HCT116 (cell line): ENCODE measurements around the gene RNF182. TPM values are rescaled to one million over a fixed set of nuclear protein-coding genes. Genes with fewer than 3 reads are reported as not detected.

Experiments used
- ATAC-seq: fragments of 200-7000 bp; cut with Tn5 transposase; 2 replicates; pipeline ENCODE4 v1.9.1; 2020; ENCODE audit warnings: mild to moderate bottlenecking, moderate library complexity
- BruUV-seq: library from RNA; stranded (reverse); fragments of 400-500 nt; replicated peaks from 2 replicates; lab custom pipeline; 2021; lab: Mats Ljungman, UMichigan
- CTCF ChIA-PET: fragments of 300-600 bp; sonication (Branson Sonifier 250); formaldehyde crosslinking; loops from one replicate; lab custom pipeline; 2021; ENCODE audit warnings: antibody characterized with exemption; lab: Charles Lee
- POLR2A ChIA-PET: fragments of 300-600, 350-600 bp; sonication (Branson Sonifier 250); formaldehyde crosslinking; loops from one replicate; lab custom pipeline; 2021; ENCODE audit warnings: antibody characterized with exemption; lab: Charles Lee
- RAD21 ChIA-PET, 2 experiments: fragments of 300-600 bp; sonication (Branson Sonifier 250); formaldehyde crosslinking; loops; one replicate each; lab custom pipeline; 2023; ENCODE audit warnings: low total read pairs in 2 of 2; ENCODE audit not compliant: uncharacterized antibody in 2 of 2, unreplicated experiment in 2 of 2, low non-redundant PET in 1 of 2; lab: Charles Lee
- DNase-seq: peaks from one replicate; pipeline ENCODE4 v3.0.0-alpha.2; 2010; ENCODE audit warnings: low read depth, low spot score
- H2AFZ ChIP-seq: fragments of 200-600 bp; shearing (Covaris generic), sonication (generic); 2 replicates; pipeline ENCODE4 v1.6.1; 2017; ENCODE audit warnings: low read depth, mixed run types, mixed read lengths, antibody characterized with exemption, low read length; ENCODE audit not compliant: poor library complexity, severe bottlenecking
- H3K27ac ChIP-seq: 2 replicates; pipeline ENCODE4 v1.5.1; 2012; ENCODE audit warnings: low read depth, low read length
- H3K27me3 ChIP-seq: fragments of 200-600 bp; sonication (generic); 2 replicates; pipeline ENCODE4 v1.6.1; 2016; ENCODE audit warnings: mixed run types, low read length, mixed read lengths; ENCODE audit not compliant: insufficient read depth
- H3K36me3 ChIP-seq, 2 experiments: fragments of 200-500 bp in 1 of 2; fragments of 200-600 bp in 1 of 2; sonication (Bioruptor generic) in 1 of 2; sonication (generic) in 1 of 2; 2 replicates each; pipeline versions ENCODE4 v1.5.1 to v1.6.1; 2014 to 2016; ENCODE audit warnings: low read length in 2 of 2, inconsistent platforms in 1 of 2, mixed read lengths in 1 of 2, mixed run types in 1 of 2; ENCODE audit not compliant: insufficient read depth in 2 of 2, control insufficient read depth in 1 of 2
- H3K4me1 ChIP-seq, 2 experiments: fragments of 200-600 bp in 1 of 2; sonication (generic) in 1 of 2; 2 replicates each; pipeline versions ENCODE4 v1.5.1 to v1.6.1; 2012 to 2017; ENCODE audit warnings: low read length in 2 of 2, inconsistent platforms in 1 of 2, mild to moderate bottlenecking in 1 of 2, mixed read lengths in 1 of 2, mixed run types in 1 of 2, moderate library complexity in 1 of 2; ENCODE audit not compliant: insufficient read depth in 2 of 2, control insufficient read depth in 1 of 2
- H3K4me2 ChIP-seq: fragments of 200-600 bp; sonication (generic); 2 replicates; pipeline ENCODE4 v1.6.1; 2017; ENCODE audit warnings: mixed run types, low read length, mixed read lengths
- H3K4me3 ChIP-seq, 2 experiments: fragments of 200-600 bp in 1 of 2; sonication (generic) in 1 of 2; replicated peaks in 1 of 2; 2 replicates each; pipeline ENCODE4 v1.5.1; 2011 to 2016; ENCODE audit warnings: low read length in 2 of 2, control low read depth in 1 of 2, low read depth in 1 of 2, mild to moderate bottlenecking in 1 of 2, mixed read lengths in 1 of 2, mixed run types in 1 of 2
- H3K79me2 ChIP-seq: fragments of 200-600 bp; sonication (generic); 2 replicates; pipeline ENCODE4 v1.6.1; 2017; ENCODE audit warnings: mild to moderate bottlenecking, mixed run types, low read length, moderate library complexity, mixed read lengths; ENCODE audit not compliant: insufficient read depth
- H3K9ac ChIP-seq: fragments of 200-600 bp; sonication (generic); 2 replicates; pipeline ENCODE4 v1.6.1; 2016; ENCODE audit warnings: low read length, mixed read lengths
- H3K9me2 ChIP-seq: fragments of 200-600 bp; sonication (generic), shearing (Covaris generic); 2 replicates; pipeline ENCODE4 v1.6.1; 2017; ENCODE audit warnings: mixed run types, mild to moderate bottlenecking, moderate library complexity; ENCODE audit not compliant: insufficient read depth
- H3K9me3 ChIP-seq, 2 experiments: fragments of 200-500 bp in 1 of 2; fragments of 200-600 bp in 1 of 2; sonication (Bioruptor generic) in 1 of 2; sonication (generic) in 1 of 2; 2 replicates each; pipeline ENCODE4 v1.6.1; 2014 to 2017; ENCODE audit warnings: low read length in 2 of 2, mixed read lengths in 2 of 2, inconsistent platforms in 1 of 2, low read depth in 1 of 2, mild to moderate bottlenecking in 1 of 2, mixed run types in 1 of 2, moderate library complexity in 1 of 2; ENCODE audit not compliant: control insufficient read depth in 1 of 2, insufficient read depth in 1 of 2
- H4K20me1 ChIP-seq: fragments of 200-600 bp; sonication (generic), shearing (Covaris generic); 2 replicates; pipeline ENCODE4 v1.6.1; 2017; ENCODE audit warnings: mixed run types, mild to moderate bottlenecking, moderate library complexity; ENCODE audit not compliant: insufficient read depth
- CEBPB ChIP-seq: IDR thresholded peaks from 2 replicates; pipeline ENCODE4 v1.6.1; 2012; ENCODE audit warnings: low read depth
- CTCF ChIP-seq, 3 experiments: fragments of 200-600 bp in 1 of 3; sonication (generic) in 1 of 3; IDR thresholded peaks in 2 of 3; conservative IDR thresholded peaks in 1 of 3; 2 replicates each; pipeline ENCODE4 v1.5.1; 2012 to 2017; ENCODE audit warnings: low read depth in 2 of 3, low read length in 2 of 3, antibody characterized with exemption in 1 of 3, borderline replicate concordance in 1 of 3, control low read depth in 1 of 3, mild to moderate bottlenecking in 1 of 3, mixed read lengths in 1 of 3, mixed run types in 1 of 3, moderate library complexity in 1 of 3; ENCODE audit not compliant: insufficient read depth in 1 of 3
- ELF1 ChIP-seq: IDR thresholded peaks from 2 replicates; pipeline ENCODE4 v1.6.1; 2012; ENCODE audit warnings: low read depth, borderline replicate concordance
- EZH2 ChIP-seq: fragments of 200-600 bp; sonication (generic); IDR thresholded peaks from 2 replicates; pipeline ENCODE4 v1.6.1; 2017; ENCODE audit warnings: antibody characterized with exemption, mixed run types
- EZH2phosphoT487 ChIP-seq: fragments of 200-600 bp; IDR thresholded peaks from 2 replicates; pipeline ENCODE4 v1.6.1; 2018; ENCODE audit warnings: antibody characterized with exemption, borderline replicate concordance
- FOSL1 ChIP-seq: IDR thresholded peaks from 2 replicates; pipeline ENCODE4 v1.6.1; 2012; ENCODE audit warnings: low read depth
- JUND ChIP-seq: IDR thresholded peaks from 2 replicates; pipeline ENCODE4 v1.6.1; 2012
- POLR2A ChIP-seq: IDR thresholded peaks from 2 replicates; pipeline ENCODE4 v1.7.0; 2011; ENCODE audit warnings: borderline replicate concordance; ENCODE audit not compliant: insufficient read depth, insufficient read length; ENCODE audit errors: extremely low read depth
- POLR2AphosphoS5 ChIP-seq: IDR thresholded peaks from 2 replicates; pipeline ENCODE4 v1.6.1; 2011; ENCODE audit warnings: mild to moderate bottlenecking, low read depth, low read length, moderate library complexity
- RAD21 ChIP-seq: IDR thresholded peaks from 2 replicates; pipeline ENCODE4 v1.6.1; 2012; ENCODE audit warnings: low read depth, mild to moderate bottlenecking
- REST ChIP-seq: IDR thresholded peaks from 2 replicates; pipeline ENCODE4 v1.6.1; 2012; ENCODE audit warnings: low read depth
- SIN3A ChIP-seq: IDR thresholded peaks from 2 replicates; pipeline ENCODE4 v1.6.1; 2012; ENCODE audit warnings: low read depth
- SP1 ChIP-seq: IDR thresholded peaks from 2 replicates; pipeline ENCODE4 v1.6.1; 2012; ENCODE audit warnings: low read depth
- SRF ChIP-seq: IDR thresholded peaks from 2 replicates; pipeline ENCODE4 v1.6.1; 2012; ENCODE audit warnings: low read depth
- YY1 ChIP-seq: IDR thresholded peaks from 2 replicates; pipeline ENCODE4 v1.6.1; 2011; ENCODE audit warnings: low read length, low read depth, moderate library complexity, mild to moderate bottlenecking; ENCODE audit not compliant: insufficient replicate concordance; ENCODE audit errors: extremely low read depth
- ZFX ChIP-seq: fragments of 450-650 bp; IDR thresholded peaks from 2 replicates; pipeline ENCODE4 v1.6.1; 2017
- intact Hi-C: fragments of 100-400 bp; cut with micrococcal nuclease; formaldehyde crosslinking; loops from 2 replicates; pipeline ENCODE4 v1.10.0; 2022
- total RNA-seq: library from RNA; stranded (reverse); gene quantifications from one replicate; pipeline ENCODE4 v1.2.1, GENCODE V29; 2021; ENCODE audit not compliant: unreplicated experiment
- TF ChIP-seq, protein P1 (sequence below): IDR thresholded peaks from 2 replicates; pipeline ENCODE4 v1.6.1; 2011; ENCODE audit warnings: mild to moderate bottlenecking, low read length, moderate library complexity; ENCODE audit not compliant: insufficient replicate concordance; ENCODE audit errors: extremely low read depth
- TF ChIP-seq, protein P2 (sequence below): IDR thresholded peaks from 2 replicates; pipeline ENCODE4 v1.6.1; 2012

The RNF182 gene
- total RNA-seq, 1 experiment from 2014 or later = 6.5 TPM

DNA sequence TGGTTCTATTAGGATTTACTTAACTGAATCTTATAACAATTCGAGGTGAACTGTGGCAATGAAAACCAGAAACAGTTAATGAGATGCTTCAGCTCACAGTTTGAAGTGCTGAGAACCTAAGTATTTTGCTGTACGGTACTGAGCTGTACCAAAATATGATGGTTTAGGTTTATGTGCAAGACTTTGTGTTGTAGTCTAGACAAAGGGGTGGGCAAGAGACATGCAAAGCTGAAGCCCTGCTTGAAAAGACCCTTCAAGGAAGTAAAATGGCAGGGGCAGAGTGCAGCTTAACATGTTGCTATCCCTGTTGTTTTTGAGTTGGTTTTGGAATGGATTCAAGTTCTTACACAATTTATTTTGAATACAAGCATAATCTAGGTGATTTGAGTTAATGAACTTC lies 54.0 kb downstream of the RNF182 start (continued):
- TF ChIP-seq, protein P1, sequence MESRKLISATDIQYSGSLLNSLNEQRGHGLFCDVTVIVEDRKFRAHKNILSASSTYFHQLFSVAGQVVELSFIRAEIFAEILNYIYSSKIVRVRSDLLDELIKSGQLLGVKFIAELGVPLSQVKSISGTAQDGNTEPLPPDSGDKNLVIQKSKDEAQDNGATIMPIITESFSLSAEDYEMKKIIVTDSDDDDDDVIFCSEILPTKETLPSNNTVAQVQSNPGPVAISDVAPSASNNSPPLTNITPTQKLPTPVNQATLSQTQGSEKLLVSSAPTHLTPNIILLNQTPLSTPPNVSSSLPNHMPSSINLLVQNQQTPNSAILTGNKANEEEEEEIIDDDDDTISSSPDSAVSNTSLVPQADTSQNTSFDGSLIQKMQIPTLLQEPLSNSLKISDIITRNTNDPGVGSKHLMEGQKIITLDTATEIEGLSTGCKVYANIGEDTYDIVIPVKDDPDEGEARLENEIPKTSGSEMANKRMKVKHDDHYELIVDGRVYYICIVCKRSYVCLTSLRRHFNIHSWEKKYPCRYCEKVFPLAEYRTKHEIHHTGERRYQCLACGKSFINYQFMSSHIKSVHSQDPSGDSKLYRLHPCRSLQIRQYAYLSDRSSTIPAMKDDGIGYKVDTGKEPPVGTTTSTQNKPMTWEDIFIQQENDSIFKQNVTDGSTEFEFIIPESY = no peak
- TF ChIP-seq EZH2 = no peak
- no peak for TF ChIP-seq JUND
- no peak for TF ChIP-seq EZH2phosphoT487

GRCh38 chr6:13979284-13980171 lies 54.8 kb downstream of the RNF182 start:
- Histone ChIP-seq H3K9ac (no peak overlapping the region), H3K4me2 (no peak overlapping the region), H3K4me1 (no peaks in the 10 kb centered on the region), H3K79me2 (no peaks in the 10 kb centered on the region), H3K27me3 (no peaks in the 10 kb centered on the region), H3K4me3 (no peak overlapping the region), H3K9me2 (no peaks in the 10 kb centered on the region), H3K27ac (no peak overlapping the region), H2AFZ (no peak overlapping the region), H3K36me3 (no peaks in the 10 kb centered on the region), H4K20me1 (no peaks in the 10 kb centered on the region), H3K9me3 (no peaks in the 10 kb centered on the region)
- ChIA-PET RAD21 (no interaction called here), CTCF (no interaction called here), POLR2A (no interaction called here)
- no TSS peak for BruUV-seq
- ATAC-seq (no peak), DNase-seq (no peak)
- intact Hi-C loops = loop anchor here (5.0 kb wide), 1 partner anchor 42 kb away; no protein-coding TSS in a partner anchor
- no peak for TF ChIP-seq SP1
- TF ChIP-seq SIN3A = no peak
- no peak for TF ChIP-seq CTCF (IDR thresholded peaks at IDR 0.05 in 2 of 3, conservative IDR thresholded peaks at IDR 0.05 in 1 of 3; ENCODE audit: borderline replicate concordance in 1 of 3, insufficient read depth in 1 of 3, low read depth in 2 of 3, low read length in 2 of 3)
- no peak for TF ChIP-seq REST
- TF ChIP-seq, protein P2, sequence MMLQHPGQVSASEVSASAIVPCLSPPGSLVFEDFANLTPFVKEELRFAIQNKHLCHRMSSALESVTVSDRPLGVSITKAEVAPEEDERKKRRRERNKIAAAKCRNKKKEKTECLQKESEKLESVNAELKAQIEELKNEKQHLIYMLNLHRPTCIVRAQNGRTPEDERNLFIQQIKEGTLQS = no peak
- no peak for TF ChIP-seq FOSL1
- TF ChIP-seq ELF1 = no peak
- no peak for TF ChIP-seq YY1
- no peak for TF ChIP-seq SRF
- no peak for TF ChIP-seq JUND
- TF ChIP-seq ZFX = no peak
- no peak for TF ChIP-seq POLR2AphosphoS5
- no peak for TF ChIP-seq POLR2A
- no peak for TF ChIP-seq RAD21
- TF ChIP-seq CEBPB = no peak
- TF ChIP-seq EZH2 = no peak
